Fibroblast of lung (primary cell): ENCODE data around the gene OSBPL9.

Source experiments
- EZH2 ChIP-seq: IDR thresholded peaks from 2 replicates; pipeline ENCODE4 v1.5.1; 2012; ENCODE audit warnings: low read length, control low read depth, mild to moderate bottlenecking; ENCODE audit errors: missing control alignments
- TF ChIP-seq, protein P1 (sequence below), 2 donors: IDR thresholded peaks in 1 of 2; conservative IDR thresholded peaks in 1 of 2; 1 replicate in 1 of 2; 2 replicates in 1 of 2; pipeline ENCODE4 v1.5.1; 2011 to 2012; ENCODE audit warnings: low read length in 2 of 2, control low read depth in 1 of 2, inconsistent platforms in 1 of 2, low read depth in 1 of 2, mild to moderate bottlenecking in 1 of 2

DNA sequence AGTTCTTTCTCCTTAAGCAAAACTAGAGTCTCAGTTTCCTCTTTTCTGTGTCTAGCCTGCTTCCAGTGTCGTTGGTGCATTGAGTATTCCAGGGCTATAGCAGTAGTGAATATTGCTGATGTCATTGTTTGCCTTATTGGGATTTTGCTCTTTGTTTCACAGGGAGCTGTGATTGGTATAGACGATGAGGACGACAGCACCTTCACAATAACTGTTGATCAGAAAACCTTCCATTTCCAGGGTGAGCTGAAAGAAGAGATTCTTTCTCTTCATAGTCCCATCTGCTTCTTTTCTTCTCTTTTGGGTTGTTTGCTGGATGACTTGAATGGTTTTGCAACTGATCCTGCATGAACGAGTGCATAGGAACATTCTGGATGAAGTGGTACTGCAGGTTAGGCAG lies 52.4 kb downstream of the OSBPL9 start:
- no peak for TF ChIP-seq EZH2
- TF ChIP-seq, protein P1, sequence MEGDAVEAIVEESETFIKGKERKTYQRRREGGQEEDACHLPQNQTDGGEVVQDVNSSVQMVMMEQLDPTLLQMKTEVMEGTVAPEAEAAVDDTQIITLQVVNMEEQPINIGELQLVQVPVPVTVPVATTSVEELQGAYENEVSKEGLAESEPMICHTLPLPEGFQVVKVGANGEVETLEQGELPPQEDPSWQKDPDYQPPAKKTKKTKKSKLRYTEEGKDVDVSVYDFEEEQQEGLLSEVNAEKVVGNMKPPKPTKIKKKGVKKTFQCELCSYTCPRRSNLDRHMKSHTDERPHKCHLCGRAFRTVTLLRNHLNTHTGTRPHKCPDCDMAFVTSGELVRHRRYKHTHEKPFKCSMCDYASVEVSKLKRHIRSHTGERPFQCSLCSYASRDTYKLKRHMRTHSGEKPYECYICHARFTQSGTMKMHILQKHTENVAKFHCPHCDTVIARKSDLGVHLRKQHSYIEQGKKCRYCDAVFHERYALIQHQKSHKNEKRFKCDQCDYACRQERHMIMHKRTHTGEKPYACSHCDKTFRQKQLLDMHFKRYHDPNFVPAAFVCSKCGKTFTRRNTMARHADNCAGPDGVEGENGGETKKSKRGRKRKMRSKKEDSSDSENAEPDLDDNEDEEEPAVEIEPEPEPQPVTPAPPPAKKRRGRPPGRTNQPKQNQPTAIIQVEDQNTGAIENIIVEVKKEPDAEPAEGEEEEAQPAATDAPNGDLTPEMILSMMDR (conservative IDR thresholded peaks at IDR 0.05 in 1 of 2, IDR thresholded peaks at IDR 0.05 in 1 of 2; ENCODE audit: low read depth in 1 of 2, low read length in 2 of 2) = no peak
